A673 (cell line): ENCODE measurements around the gene MGMT.

Experiments
- CTCF ChIP-seq: fragments of 300-800, 200-600 bp; sonication (generic); conservative IDR thresholded peaks from 2 replicates; pipeline ENCODE4 v1.5.1; 2017; ENCODE audit warnings: low read depth, mild to moderate bottlenecking, antibody characterized with exemption, low read length, moderate library complexity, mixed read lengths
- EZH2 ChIP-seq: fragments of 200-600 bp; sonication (generic); IDR thresholded peaks from 2 replicates; pipeline ENCODE4 v1.6.1; 2017; ENCODE audit warnings: borderline replicate concordance, low read depth, mild to moderate bottlenecking, mixed read lengths, antibody characterized with exemption, low read length; ENCODE audit not compliant: poor library complexity, severe bottlenecking

GRCh38 chr10:129507216-129507889 lies 40.3 kb downstream of the MGMT start:
- TF ChIP-seq CTCF (no peak), EZH2 (no peak)
